ENCODE data around the gene ZNF93.
"Not testable (repeated sequence)": the region's sequence is repeated elsewhere in the genome, so short reads cannot be mapped to it uniquely, and the experiment has no call there.

The ZNF93 gene

GRCh38 chr19:19943848-19944582 is 43.3 kb downstream of the ZNF93 start:
- no peak for DNase-seq

GRCh38 chr19:19944583-19944880 is 43.8 kb downstream of the ZNF93 start:
- DNase-seq, result no peak

- no peak for DNase-seq
Measured at GRCh38 chr19:19946226-19946625, 45.5 kb downstream of the ZNF93 start.

- no peak for DNase-seq
Measured at GRCh38 chr19:19948800-19949199, 48.1 kb downstream of the ZNF93 start.

GRCh38 chr19:19955208-19955607 is 54.5 kb downstream of the ZNF93 start:
- no peak for DNase-seq

- DNase-seq, result no peak
Measured at GRCh38 chr19:19956434-19957075, 55.8 kb downstream of the ZNF93 start.

GRCh38 chr19:19957766-19958165 is 57.0 kb downstream of the ZNF93 start:
- DNase-seq, result not testable (repeated sequence)

- peak; percentile 85 for DNase-seq
Measured at GRCh38 chr19:19959151-19959799, 58.5 kb downstream of the ZNF93 start.

GRCh38 chr19:19964416-19964815 is 63.7 kb downstream of the ZNF93 start:
- peak; percentile 13 for DNase-seq

- peak; percentile 21 for DNase-seq
Measured at GRCh38 chr19:19966126-19966525, 65.4 kb downstream of the ZNF93 start.

- no peak for DNase-seq
Measured at GRCh38 chr19:19966862-19967261, 66.1 kb downstream of the ZNF93 start.

All from activated CD8-positive, alpha-beta memory T cell treated with anti-CD3 and anti-CD28 coated beads for 24 hours (primary cell).